Measurements from ENCODE around the gene RPIA.
"Not testable (repeated sequence)": the region's sequence is repeated elsewhere in the genome, so short reads cannot be mapped to it uniquely, and the experiment has no call there.

RPIA gene

GRCh38 chr2:88691339-88692183 lies at the start of gene RPIA:
Gene RPIA, plus strand, starts transcription at chr2:88691673. Its CDS starts 26 bp downstream, at chr2:88691699.
- H3K4me1 ChIP-seq (ENCODE audit: control insufficient read depth in 1 of 2, insufficient read depth in 2 of 2, low read length in 2 of 2) = peaks cover 11 to 24% of the 10 kb centered on the region in 2 donors
- H3K36me3 ChIP-seq (ENCODE audit: control insufficient read depth in 1 of 2, insufficient read depth in 2 of 2, low read length in 2 of 2) = no peaks in the 10 kb centered on the region
- H3K27me3 ChIP-seq (ENCODE audit: low read depth, low read length) = no peaks in the 10 kb centered on the region
- H3K27ac ChIP-seq (ENCODE audit: low read length) = peak within 1 kb of the TSS; percentile 91
- no peaks in the 10 kb centered on the region for H3K9me3 ChIP-seq (ENCODE audit: control insufficient read depth in 1 of 2, low read length in 2 of 2)
- peak within 1 kb of the TSS; percentile 83 to 94 for H3K4me3 ChIP-seq (ENCODE audit: low read depth in 1 of 2, low read length in 2 of 2)

DNA sequence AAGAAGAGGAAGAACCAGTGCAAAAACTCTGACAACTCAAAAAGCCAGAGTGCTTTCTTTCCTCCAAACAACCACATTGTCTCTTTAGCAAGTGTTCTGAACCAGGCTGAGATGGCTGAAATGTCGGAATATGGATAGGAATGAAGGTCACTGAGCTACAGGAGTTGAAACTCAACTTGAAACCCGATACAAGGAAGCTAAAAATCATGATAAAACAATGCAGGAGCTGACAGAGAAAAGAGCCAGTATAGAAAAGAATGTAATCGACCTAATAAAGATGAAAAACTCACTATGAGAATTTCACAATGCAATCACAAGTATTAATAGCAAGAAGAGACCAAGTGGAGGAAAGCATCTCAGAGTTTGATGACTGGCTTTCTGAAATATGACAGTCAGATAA lies 49.2 kb upstream of the RPIA start:
- Histone ChIP-seq H3K4me1 (ENCODE audit: control insufficient read depth in 1 of 2, insufficient read depth in 2 of 2, low read length in 2 of 2) (no peaks in the 10 kb centered on the region), H3K36me3 (ENCODE audit: control insufficient read depth in 1 of 2, insufficient read depth in 2 of 2, low read length in 2 of 2) (no peaks in the 10 kb centered on the region), H3K4me3 (ENCODE audit: low read depth in 1 of 2, low read length in 2 of 2) (no peak overlapping the region), H3K27me3 (ENCODE audit: low read depth, low read length) (no peaks in the 10 kb centered on the region), H3K27ac (ENCODE audit: low read length) (no peak overlapping the region), H3K9me3 (ENCODE audit: control insufficient read depth in 1 of 2, low read length in 2 of 2) (no peaks in the 10 kb centered on the region)

GRCh38 chr2:88645291-88645882 lies 46.1 kb upstream of the RPIA start:
- H3K36me3 ChIP-seq (ENCODE audit: control insufficient read depth in 1 of 2, insufficient read depth in 2 of 2, low read length in 2 of 2); H3K27ac ChIP-seq (ENCODE audit: low read length); H3K4me1 ChIP-seq (ENCODE audit: control insufficient read depth in 1 of 2, insufficient read depth in 2 of 2, low read length in 2 of 2); H3K4me3 ChIP-seq (ENCODE audit: low read depth in 1 of 2, low read length in 2 of 2); H3K27me3 ChIP-seq (ENCODE audit: low read depth, low read length); H3K9me3 ChIP-seq (ENCODE audit: control insufficient read depth in 1 of 2, low read length in 2 of 2): not testable (repeated sequence)

DNA sequence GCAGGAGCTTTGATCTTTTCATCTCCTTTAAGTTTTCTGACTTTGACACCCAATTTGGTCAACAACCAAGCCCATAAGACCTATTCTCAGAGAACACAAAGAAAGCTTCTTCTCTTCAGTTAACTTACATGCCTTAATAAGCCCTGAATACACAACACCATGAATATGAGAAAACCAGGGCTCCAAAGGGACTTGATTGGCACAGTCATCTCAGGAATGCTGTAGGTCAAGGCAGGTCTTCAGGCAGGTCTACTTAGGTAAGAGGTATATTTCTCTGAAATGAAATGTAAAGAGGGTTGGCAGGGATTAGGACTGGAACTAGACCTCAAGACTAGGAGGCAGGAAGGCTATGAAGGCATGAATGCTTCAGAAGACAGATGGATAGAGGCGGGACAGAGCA lies 39.8 kb upstream of the RPIA start:
- no peaks in the 10 kb centered on the region for H3K27me3 ChIP-seq (ENCODE audit: low read depth, low read length)
- H3K9me3 ChIP-seq (ENCODE audit: control insufficient read depth in 1 of 2, low read length in 2 of 2) = no peaks in the 10 kb centered on the region
- H3K4me3 ChIP-seq (ENCODE audit: low read depth in 1 of 2, low read length in 2 of 2) = no peak overlapping the region
- no peaks in the 10 kb centered on the region for H3K4me1 ChIP-seq (ENCODE audit: control insufficient read depth in 1 of 2, insufficient read depth in 2 of 2, low read length in 2 of 2)
- H3K27ac ChIP-seq (ENCODE audit: low read length) = no peak overlapping the region
- no peaks in the 10 kb centered on the region for H3K36me3 ChIP-seq (ENCODE audit: control insufficient read depth in 1 of 2, insufficient read depth in 2 of 2, low read length in 2 of 2)

DNA sequence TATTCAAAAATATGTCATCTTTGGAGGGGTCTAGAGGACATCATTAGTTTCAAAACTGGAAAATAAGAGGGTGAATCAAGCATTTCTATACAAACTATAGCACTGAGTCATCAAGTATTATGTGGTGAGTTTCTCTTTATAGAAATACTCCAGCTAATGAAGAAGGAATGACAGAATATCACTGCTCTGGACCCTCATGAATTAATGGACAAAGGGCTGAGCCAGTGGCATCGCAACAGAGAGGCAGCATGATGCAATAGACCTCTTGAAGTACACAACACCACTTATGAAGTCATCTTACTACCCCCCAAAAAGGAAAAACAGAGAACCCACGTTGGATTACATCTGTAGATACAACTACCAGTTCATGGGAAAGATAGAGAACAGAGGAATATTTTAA lies 36.8 kb upstream of the RPIA start:
- no peak overlapping the region for H3K27ac ChIP-seq (ENCODE audit: low read length)
- H3K36me3 ChIP-seq (ENCODE audit: control insufficient read depth in 1 of 2, insufficient read depth in 2 of 2, low read length in 2 of 2) = no peaks in the 10 kb centered on the region
- H3K9me3 ChIP-seq (ENCODE audit: control insufficient read depth in 1 of 2, low read length in 2 of 2) = no peaks in the 10 kb centered on the region
- H3K4me3 ChIP-seq (ENCODE audit: low read depth in 1 of 2, low read length in 2 of 2) = no peak overlapping the region
- H3K27me3 ChIP-seq (ENCODE audit: low read depth, low read length) = no peaks in the 10 kb centered on the region
- H3K4me1 ChIP-seq (ENCODE audit: control insufficient read depth in 1 of 2, insufficient read depth in 2 of 2, low read length in 2 of 2) = peaks cover 0 to 5% of the 10 kb centered on the region in 2 donors

- H3K27me3 ChIP-seq (ENCODE audit: low read depth, low read length) = no peaks in the 10 kb centered on the region
- peaks cover 0 to 5% of the 10 kb centered on the region in 2 donors for H3K4me1 ChIP-seq (ENCODE audit: control insufficient read depth in 1 of 2, insufficient read depth in 2 of 2, low read length in 2 of 2)
- no peak overlapping the region for H3K4me3 ChIP-seq (ENCODE audit: low read depth in 1 of 2, low read length in 2 of 2)
- no peaks in the 10 kb centered on the region for H3K36me3 ChIP-seq (ENCODE audit: control insufficient read depth in 1 of 2, insufficient read depth in 2 of 2, low read length in 2 of 2)
- no peak overlapping the region for H3K27ac ChIP-seq (ENCODE audit: low read length)
- H3K9me3 ChIP-seq (ENCODE audit: control insufficient read depth in 1 of 2, low read length in 2 of 2) = no peaks in the 10 kb centered on the region
Observed at GRCh38 chr2:88656690-88657089, 34.8 kb upstream of the RPIA start.

GRCh38 chr2:88657131-88657530 lies 34.3 kb upstream of the RPIA start:
- Histone ChIP-seq H3K4me3 (ENCODE audit: low read depth in 1 of 2, low read length in 2 of 2) (no peak overlapping the region), H3K27ac (ENCODE audit: low read length) (no peak overlapping the region)

GRCh38 chr2:88658326-88658725 lies 33.1 kb upstream of the RPIA start:
- Histone ChIP-seq H3K9me3 (ENCODE audit: control insufficient read depth in 1 of 2, low read length in 2 of 2) (no peaks in the 10 kb centered on the region), H3K36me3 (ENCODE audit: control insufficient read depth in 1 of 2, insufficient read depth in 2 of 2, low read length in 2 of 2) (no peaks in the 10 kb centered on the region), H3K27ac (ENCODE audit: low read length) (no peak overlapping the region), H3K4me1 (ENCODE audit: control insufficient read depth in 1 of 2, insufficient read depth in 2 of 2, low read length in 2 of 2) (peaks cover 0 to 5% of the 10 kb centered on the region in 2 donors), H3K4me3 (ENCODE audit: low read depth in 1 of 2, low read length in 2 of 2) (no peak overlapping the region), H3K27me3 (ENCODE audit: low read depth, low read length) (no peaks in the 10 kb centered on the region)

More at GRCh38 chr2:88657131-88657530, 34.3 kb upstream of the RPIA start:
- Histone ChIP-seq H3K36me3 (ENCODE audit: control insufficient read depth in 1 of 2, insufficient read depth in 2 of 2, low read length in 2 of 2) (no peaks in the 10 kb centered on the region), H3K9me3 (ENCODE audit: control insufficient read depth in 1 of 2, low read length in 2 of 2) (no peaks in the 10 kb centered on the region), H3K4me1 (ENCODE audit: control insufficient read depth in 1 of 2, insufficient read depth in 2 of 2, low read length in 2 of 2) (peaks cover 0 to 5% of the 10 kb centered on the region in 2 donors), H3K27me3 (ENCODE audit: low read depth, low read length) (no peaks in the 10 kb centered on the region)

GRCh38 chr2:88658881-88659537 lies 32.5 kb upstream of the RPIA start:
- no peak overlapping the region for H3K4me3 ChIP-seq (ENCODE audit: low read depth in 1 of 2, low read length in 2 of 2)
- H3K36me3 ChIP-seq (ENCODE audit: control insufficient read depth in 1 of 2, insufficient read depth in 2 of 2, low read length in 2 of 2) = no peaks in the 10 kb centered on the region
- H3K27me3 ChIP-seq (ENCODE audit: low read depth, low read length) = no peaks in the 10 kb centered on the region
- no peaks in the 10 kb centered on the region for H3K9me3 ChIP-seq (ENCODE audit: control insufficient read depth in 1 of 2, low read length in 2 of 2)
- H3K27ac ChIP-seq (ENCODE audit: low read length) = peak overlapping the region; percentile 25
- H3K4me1 ChIP-seq (ENCODE audit: control insufficient read depth in 1 of 2, insufficient read depth in 2 of 2, low read length in 2 of 2) = peaks cover 0 to 5% of the 10 kb centered on the region in 2 donors

DNA sequence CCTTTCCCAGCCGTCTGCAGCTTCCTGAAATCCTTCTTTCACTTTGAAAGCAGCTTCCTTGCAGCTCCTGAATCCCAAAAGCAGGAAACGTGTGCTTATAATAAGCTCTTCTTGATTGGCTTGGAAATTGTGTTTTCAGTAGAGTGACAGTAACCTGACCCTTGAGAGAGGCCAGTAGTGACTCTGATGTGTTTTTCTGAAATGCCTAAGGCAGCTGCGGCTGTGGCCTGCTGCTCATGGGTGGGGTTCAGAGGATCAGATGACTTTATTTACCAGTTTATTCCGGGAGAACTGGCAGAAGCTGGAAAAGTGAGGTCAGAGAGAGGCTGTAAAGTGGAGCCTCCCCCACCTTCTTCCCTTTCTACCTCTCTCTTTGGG lies 31.9 kb upstream of the RPIA start:
- Histone ChIP-seq H3K27ac (ENCODE audit: low read length) (peak overlapping the region; percentile 25), H3K4me1 (ENCODE audit: control insufficient read depth in 1 of 2, insufficient read depth in 2 of 2, low read length in 2 of 2) (peaks cover 0 to 5% of the 10 kb centered on the region in 2 donors), H3K4me3 (ENCODE audit: low read depth in 1 of 2, low read length in 2 of 2) (no peak overlapping the region), H3K27me3 (ENCODE audit: low read depth, low read length) (no peaks in the 10 kb centered on the region), H3K36me3 (ENCODE audit: control insufficient read depth in 1 of 2, insufficient read depth in 2 of 2, low read length in 2 of 2) (no peaks in the 10 kb centered on the region), H3K9me3 (ENCODE audit: control insufficient read depth in 1 of 2, low read length in 2 of 2) (no peaks in the 10 kb centered on the region)

DNA sequence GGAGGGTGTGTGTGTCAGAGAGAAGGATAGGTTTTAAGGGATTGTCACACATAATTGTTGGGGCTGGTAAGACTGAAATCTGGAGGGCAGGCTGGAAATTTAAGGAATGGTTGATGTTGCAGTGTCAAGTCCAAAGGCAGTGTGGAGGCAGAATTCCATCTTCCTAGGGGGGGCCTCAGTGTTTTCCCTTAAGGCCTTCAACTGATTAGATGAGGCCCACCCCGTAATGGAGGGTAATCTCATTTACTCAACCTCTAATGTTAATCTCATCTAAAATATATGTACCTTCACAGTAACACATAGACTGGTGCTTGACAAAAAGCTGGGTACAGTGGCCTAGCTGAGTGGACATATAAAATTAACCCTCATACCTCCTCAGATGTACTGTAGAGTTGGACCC lies 30.9 kb upstream of the RPIA start:
- Histone ChIP-seq H3K4me3 (ENCODE audit: low read depth in 1 of 2, low read length in 2 of 2) (no peak overlapping the region), H3K9me3 (ENCODE audit: control insufficient read depth in 1 of 2, low read length in 2 of 2) (no peaks in the 10 kb centered on the region), H3K27ac (ENCODE audit: low read length) (no peak overlapping the region), H3K36me3 (ENCODE audit: control insufficient read depth in 1 of 2, insufficient read depth in 2 of 2, low read length in 2 of 2) (no peaks in the 10 kb centered on the region), H3K27me3 (ENCODE audit: low read depth, low read length) (no peaks in the 10 kb centered on the region), H3K4me1 (ENCODE audit: control insufficient read depth in 1 of 2, insufficient read depth in 2 of 2, low read length in 2 of 2) (peaks cover 0 to 5% of the 10 kb centered on the region in 2 donors)
